Panc1 (cell line): Measurements from ENCODE around the gene WDFY1. TPM values are rescaled to one million over a fixed set of nuclear protein-coding genes. Genes with fewer than 3 reads are reported as not detected.

Experiments used
- ATAC-seq: fragments of 200-7000 bp; cut with Tn5 transposase; 2 replicates; pipeline ENCODE4 v1.9.1; 2020; ENCODE audit warnings: mild to moderate bottlenecking, moderate library complexity
- Bru-seq: library from RNA; stranded (reverse); fragments of 400-500 nt; gene quantifications from one replicate; lab custom pipeline; 2021; lab: Mats Ljungman, UMichigan
- BruChase-seq, 2 experiments: library from RNA; stranded (reverse); fragments of 400-500 nt; gene quantifications; one replicate each; lab custom pipeline; 2021; lab: Mats Ljungman, UMichigan
- BruUV-seq: library from RNA; stranded (reverse); fragments of 400-500 nt; replicated peaks from 2 replicates; lab custom pipeline; 2021; lab: Mats Ljungman, UMichigan
- CTCF ChIA-PET: fragments of 300-600 bp; sonication (Branson Sonifier 250); formaldehyde crosslinking; loops from one replicate; lab custom pipeline; 2022; ENCODE audit warnings: antibody characterized with exemption; lab: Charles Lee
- POLR2A ChIA-PET: fragments of 300-600 bp; sonication (Branson Sonifier 250); formaldehyde crosslinking; loops from one replicate; lab custom pipeline; 2022; ENCODE audit warnings: antibody characterized with exemption; lab: Charles Lee
- DNase-seq: peaks from one replicate; pipeline ENCODE4 v3.0.0-alpha.2; 2010; ENCODE audit warnings: low read depth, low spot score
- H3K27ac ChIP-seq: 2 replicates; pipeline ENCODE4 v1.5.1; 2011; ENCODE audit warnings: mild to moderate bottlenecking, low read length, inconsistent platforms
- H3K27me3 ChIP-seq: fragments of 200-500 bp; sonication (Bioruptor generic); 2 replicates; pipeline ENCODE4 v1.6.0; 2014; ENCODE audit warnings: low read length, inconsistent platforms; ENCODE audit not compliant: control insufficient read depth, insufficient read depth
- H3K36me3 ChIP-seq: fragments of 200-500 bp; sonication (Bioruptor generic); 2 replicates; pipeline ENCODE4 v1.5.1; 2014; ENCODE audit warnings: inconsistent platforms, mild to moderate bottlenecking, low read length, moderate library complexity; ENCODE audit not compliant: control insufficient read depth, insufficient read depth
- H3K4me1 ChIP-seq: 2 replicates; pipeline ENCODE4 v1.5.1; 2011; ENCODE audit warnings: inconsistent platforms, mild to moderate bottlenecking, low read length, moderate library complexity; ENCODE audit not compliant: control insufficient read depth, insufficient read depth
- H3K4me3 ChIP-seq, 2 experiments: 2 replicates each; pipeline ENCODE4 v1.5.1; 2011 to 2012; ENCODE audit warnings: low read depth in 2 of 2, low read length in 2 of 2, mild to moderate bottlenecking in 2 of 2, inconsistent platforms in 1 of 2, moderate library complexity in 1 of 2
- H3K9me3 ChIP-seq: fragments of 200-500 bp; sonication (Bioruptor generic); 2 replicates; pipeline ENCODE4 v1.5.1; 2014; ENCODE audit warnings: low read depth, mild to moderate bottlenecking, inconsistent platforms, low read length, moderate library complexity; ENCODE audit not compliant: control insufficient read depth, insufficient read depth
- CTCF ChIP-seq: fragments of 450-650 bp; IDR thresholded peaks from 2 replicates; pipeline ENCODE4 v1.5.1; 2017; ENCODE audit warnings: mild to moderate bottlenecking
- POLR2AphosphoS5 ChIP-seq: IDR thresholded peaks from 2 replicates; pipeline ENCODE4 v1.6.1; 2012; ENCODE audit warnings: mild to moderate bottlenecking, low read depth, low read length, moderate library complexity
- REST ChIP-seq, 2 experiments: IDR thresholded peaks; 2 replicates each; pipeline ENCODE4 v1.6.1; 2011 to 2012; ENCODE audit warnings: low read depth in 2 of 2, control low read depth in 1 of 2, low read length in 1 of 2, mild to moderate bottlenecking in 1 of 2, moderate library complexity in 1 of 2; ENCODE audit not compliant: insufficient read depth in 1 of 2
- SIN3A ChIP-seq: IDR thresholded peaks from 2 replicates; pipeline ENCODE4 v1.6.1; 2012; ENCODE audit warnings: low read depth, mild to moderate bottlenecking, low read length, moderate library complexity, borderline replicate concordance; ENCODE audit not compliant: insufficient read depth
- TCF7L2 ChIP-seq: IDR thresholded peaks from 2 replicates; pipeline ENCODE4 v1.6.1; 2011; ENCODE audit warnings: mild to moderate bottlenecking, low read depth, low read length, inconsistent platforms
- in situ Hi-C: cut with HindIII; loops from 2 replicates; pipeline ENCODE4 v1.10.0; 2016; ENCODE audit warnings: low sequenced_read_pairs, low pct_unique_long_range_greater_than_20kb
- intact Hi-C: fragments of 100-400 bp; cut with micrococcal nuclease; formaldehyde crosslinking; loops from one replicate; pipeline ENCODE4 v1.10.0; 2022; ENCODE audit not compliant: unreplicated experiment
- long read RNA-seq: library from polyadenylated mRNA; unstranded; transcript quantifications from one replicate; pipeline ENCODE4 v2.0.0, GENCODE V29; 2021; ENCODE audit not compliant: unreplicated experiment
- polyA plus RNA-seq: library from polyadenylated mRNA; unstranded; fragments of >200 nt; gene quantifications from one replicate; pipeline ENCODE4 v1.2.1, GENCODE V29; 2012; ENCODE audit warnings: missing spikeins; ENCODE audit not compliant: insufficient read length
- total RNA-seq: library from RNA; stranded (reverse); gene quantifications from one replicate; pipeline ENCODE4 v1.2.1, GENCODE V29; 2021; ENCODE audit not compliant: unreplicated experiment

The WDFY1 gene
- total RNA-seq (48.5 TPM), Bru-seq, nascent RNA (percentile 84 among the genes with signal in this experiment), BruChase-seq, experiment 1, labeled RNA remaining after a 2-hour chase (percentile 82 among the genes with signal in this experiment), BruChase-seq, experiment 2, labeled RNA remaining after a 6-hour chase (percentile 86 among the genes with signal in this experiment)
- polyA plus RNA-seq, result 47.8 TPM
- long read RNA-seq, full-length matches to known transcripts, result 65 of 105 reads
- long read RNA-seq, partial matches to known transcripts, result 7 of 105 reads
- long read RNA-seq, other reads (novel, unspliced or antisense), result 33 of 105 reads

GRCh38 chr2:223944703-223945531 is at the start of gene WDFY1:
TSS of gene WDFY1 (minus strand) at chr2:223945335. CDS start at chr2:223945284, 51 bp downstream.
- H3K36me3 ChIP-seq, result no peaks in the 10 kb centered on the region; the same call in 1 of the 2 replicates
- DNase-seq (peak; percentile 20), ATAC-seq (peak; percentile 96)
- H3K9me3 ChIP-seq, result no peaks in the 10 kb centered on the region
- ChIA-PET POLR2A (no interaction called here), CTCF (no interaction called here)
- H3K4me1 ChIP-seq, result peaks cover 16% of the 10 kb centered on the region
- BruUV-seq, result no TSS peak
- intact Hi-C loops (no loop called here), in situ Hi-C loops (no loop called here)
- H3K27me3 ChIP-seq, result no peaks in the 10 kb centered on the region
- H3K4me3 ChIP-seq, result peak within 1 kb of the TSS; percentile 83 to 87
- peak within 1 kb of the TSS; percentile 83 for H3K27ac ChIP-seq
- TF ChIP-seq SIN3A (peak; percentile 96; the same call in 1 of the 2 replicates), CTCF (no peak), REST (IDR thresholded peaks at IDR 0.05; ENCODE audit: insufficient read depth in 1 of 2, low read depth in 2 of 2, low read length in 1 of 2) (peak in 1 of 2 experiments; percentile 64; a peak in 1 of 4 replicates), POLR2AphosphoS5 (peak; percentile 76), TCF7L2 (no peak)

GRCh38 chr2:223994562-223995162 is 49.5 kb upstream of the WDFY1 start:
- Histone ChIP-seq H3K4me1 (no peaks in the 10 kb centered on the region), H3K9me3 (no peaks in the 10 kb centered on the region), H3K4me3 (no peak overlapping the region), H3K27me3 (no peaks in the 10 kb centered on the region), H3K27ac (no peak overlapping the region), H3K36me3 (no peaks in the 10 kb centered on the region)
- no peak for ATAC-seq
- TF ChIP-seq SIN3A (no peak), TCF7L2 (no peak), POLR2AphosphoS5 (no peak), REST (IDR thresholded peaks at IDR 0.05; ENCODE audit: insufficient read depth in 1 of 2, low read depth in 2 of 2, low read length in 1 of 2) (no peak), CTCF (no peak)
- BruUV-seq, result no TSS peak
- DNase-seq, result no peak
- intact Hi-C loops, result no loop called here
- ChIA-PET CTCF (interaction anchor here (3.5 kb wide), 1 partner anchor 289 kb away, joined by 43 read pairs; no protein-coding TSS in a partner anchor), POLR2A (no interaction called here)
- in situ Hi-C loops, result no loop called here
